ENCODE data around the gene LHX3.

LHX3 gene

GRCh38 chr9:136226680-136227407 is 21.9 kb upstream of the LHX3 start:
- DNase-seq (ENCODE audit: low read depth) = no peak
- TF ChIP-seq CTCF (IDR thresholded peaks at IDR 0.05; ENCODE audit: control insufficient read depth, insufficient read depth, low read depth, low read length, missing control alignments) = no peak
- no peak overlapping the region for H3K4me3 ChIP-seq (ENCODE audit: control insufficient read depth, low read depth, low read length)

GRCh38 chr9:136225748-136226679 is 21.1 kb upstream of the LHX3 start:
- no peak for DNase-seq (ENCODE audit: low read depth)
- H3K4me3 ChIP-seq (ENCODE audit: control insufficient read depth, low read depth, low read length) = no peak overlapping the region
- TF ChIP-seq CTCF (IDR thresholded peaks at IDR 0.05; ENCODE audit: control insufficient read depth, insufficient read depth, low read depth, low read length, missing control alignments) = peak; percentile 89

GRCh38 chr9:136225366-136225747 is 20.4 kb upstream of the LHX3 start:
- TF ChIP-seq CTCF (IDR thresholded peaks at IDR 0.05; ENCODE audit: control insufficient read depth, insufficient read depth, low read depth, low read length, missing control alignments) = no peak
- no peak for DNase-seq (ENCODE audit: low read depth)
- no peak overlapping the region for H3K4me3 ChIP-seq (ENCODE audit: control insufficient read depth, low read depth, low read length)

- no peak for TF ChIP-seq CTCF (IDR thresholded peaks at IDR 0.05; ENCODE audit: control insufficient read depth, insufficient read depth, low read depth, low read length, missing control alignments)
- no peak overlapping the region for H3K4me3 ChIP-seq (ENCODE audit: control insufficient read depth, low read depth, low read length)
- no peak for DNase-seq (ENCODE audit: low read depth)
Observed at GRCh38 chr9:136223871-136224640, 19.1 kb upstream of the LHX3 start.

GRCh38 chr9:136222906-136223285 is 18.0 kb upstream of the LHX3 start:
- no peak for DNase-seq (ENCODE audit: low read depth)
- TF ChIP-seq CTCF (IDR thresholded peaks at IDR 0.05; ENCODE audit: control insufficient read depth, insufficient read depth, low read depth, low read length, missing control alignments) = no peak
- H3K4me3 ChIP-seq (ENCODE audit: control insufficient read depth, low read depth, low read length) = no peak overlapping the region

GRCh38 chr9:136222166-136222905 is 17.4 kb upstream of the LHX3 start:
- no peak for DNase-seq (ENCODE audit: low read depth)
- H3K4me3 ChIP-seq (ENCODE audit: control insufficient read depth, low read depth, low read length) = no peak overlapping the region
- no peak for TF ChIP-seq CTCF (IDR thresholded peaks at IDR 0.05; ENCODE audit: control insufficient read depth, insufficient read depth, low read depth, low read length, missing control alignments)

All from AG09309 (cell line).